DMS53 (cell line): ENCODE results near the gene NRF1.
"Not testable (repeated sequence)": the region's sequence is repeated elsewhere in the genome, so short reads cannot be mapped to it uniquely, and the experiment has no call there.

ENCODE experiments used
- DNase-seq: peaks from one replicate; lab custom pipeline; 2025; lab: John Stamatoyannopoulos, UW

The NRF1 gene

GRCh38 chr7:129782818-129783583 is 171.5 kb downstream of the NRF1 start:
- peak; percentile 46 for DNase-seq

GRCh38 chr7:129783584-129783919 is 172.0 kb downstream of the NRF1 start:
- no peak for DNase-seq

GRCh38 chr7:129784437-129784782 is 172.9 kb downstream of the NRF1 start:
- no peak for DNase-seq

GRCh38 chr7:129784783-129785684 is 173.5 kb downstream of the NRF1 start:
- DNase-seq: peak; percentile 56

GRCh38 chr7:129785685-129786514 is 174.4 kb downstream of the NRF1 start:
- DNase-seq: no peak

- peak; percentile 19 for DNase-seq
Measured at GRCh38 chr7:129786825-129787563, 175.5 kb downstream of the NRF1 start.

- no peak for DNase-seq
Measured at GRCh38 chr7:129789000-129789399, 177.5 kb downstream of the NRF1 start.

GRCh38 chr7:129789652-129790051 is 178.1 kb downstream of the NRF1 start:
- DNase-seq: no peak

- DNase-seq: no peak
Measured at GRCh38 chr7:129790136-129790535, 178.6 kb downstream of the NRF1 start.

- DNase-seq: no peak
Measured at GRCh38 chr7:129792721-129793120, 181.2 kb downstream of the NRF1 start.

- DNase-seq: no peak
Measured at GRCh38 chr7:129793506-129794310, 182.2 kb downstream of the NRF1 start.

GRCh38 chr7:129794461-129794860 is 182.9 kb downstream of the NRF1 start:
- not testable (repeated sequence) for DNase-seq

GRCh38 chr7:129796186-129796775 is 184.8 kb downstream of the NRF1 start:
- no peak for DNase-seq

- no peak for DNase-seq
Measured at GRCh38 chr7:129797214-129797789, 185.8 kb downstream of the NRF1 start.

GRCh38 chr7:129798616-129799349 is 187.3 kb downstream of the NRF1 start:
- no peak for DNase-seq

- DNase-seq: no peak
Measured at GRCh38 chr7:129799350-129799955, 187.9 kb downstream of the NRF1 start.

GRCh38 chr7:129800901-129801300 is 189.4 kb downstream of the NRF1 start:
- DNase-seq: no peak

- DNase-seq: peak; percentile 48
Measured at GRCh38 chr7:129801882-129802281, 190.4 kb downstream of the NRF1 start.

GRCh38 chr7:129803546-129804081 is 192.1 kb downstream of the NRF1 start:
- DNase-seq: no peak
